Measurements from ENCODE around the gene MYPN. TPM values are rescaled to one million over a fixed set of nuclear protein-coding genes. Genes with fewer than 3 reads are reported as not detected.

MYPN gene
- polyA plus RNA-seq, 1 experiment: 9.7 TPM

DNA sequence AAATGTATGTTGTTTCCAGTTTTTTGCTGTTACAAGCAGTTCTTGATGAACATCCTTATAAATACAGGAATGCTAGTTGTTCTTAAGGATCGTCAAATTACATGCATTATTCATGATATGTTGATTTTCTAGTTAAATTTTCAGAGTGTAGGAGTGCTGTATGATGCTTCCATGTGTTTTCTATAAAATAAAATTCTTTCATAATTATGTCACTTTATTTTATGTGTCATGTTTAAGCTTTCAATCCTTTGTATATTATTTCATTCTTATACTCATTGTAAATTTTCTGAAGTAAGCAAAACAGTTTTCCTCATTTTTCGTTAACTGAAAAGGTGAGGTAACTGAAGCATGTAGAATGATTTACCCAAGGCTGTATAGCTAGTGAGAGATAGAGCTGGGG, 16.8 kb upstream of the MYPN start:
- H3K36me3 ChIP-seq (ENCODE audit: control insufficient read depth, insufficient read depth, low read length): no peaks in the 10 kb centered on the region
- TF ChIP-seq, protein P1, sequence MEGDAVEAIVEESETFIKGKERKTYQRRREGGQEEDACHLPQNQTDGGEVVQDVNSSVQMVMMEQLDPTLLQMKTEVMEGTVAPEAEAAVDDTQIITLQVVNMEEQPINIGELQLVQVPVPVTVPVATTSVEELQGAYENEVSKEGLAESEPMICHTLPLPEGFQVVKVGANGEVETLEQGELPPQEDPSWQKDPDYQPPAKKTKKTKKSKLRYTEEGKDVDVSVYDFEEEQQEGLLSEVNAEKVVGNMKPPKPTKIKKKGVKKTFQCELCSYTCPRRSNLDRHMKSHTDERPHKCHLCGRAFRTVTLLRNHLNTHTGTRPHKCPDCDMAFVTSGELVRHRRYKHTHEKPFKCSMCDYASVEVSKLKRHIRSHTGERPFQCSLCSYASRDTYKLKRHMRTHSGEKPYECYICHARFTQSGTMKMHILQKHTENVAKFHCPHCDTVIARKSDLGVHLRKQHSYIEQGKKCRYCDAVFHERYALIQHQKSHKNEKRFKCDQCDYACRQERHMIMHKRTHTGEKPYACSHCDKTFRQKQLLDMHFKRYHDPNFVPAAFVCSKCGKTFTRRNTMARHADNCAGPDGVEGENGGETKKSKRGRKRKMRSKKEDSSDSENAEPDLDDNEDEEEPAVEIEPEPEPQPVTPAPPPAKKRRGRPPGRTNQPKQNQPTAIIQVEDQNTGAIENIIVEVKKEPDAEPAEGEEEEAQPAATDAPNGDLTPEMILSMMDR (IDR thresholded peaks at IDR 0.05; ENCODE audit: insufficient read depth, low read depth, low read length): no peak
- ChIA-PET POLR2A (no interaction called here), CTCF (interaction anchor here (1.4 to 2.2 kb wide), 2 partner anchors 14 to 63 kb away, joined by 3 to 19 read pairs; no protein-coding TSS in a partner anchor)
- no peak for DNase-seq (ENCODE audit: low read depth)
- no peaks in the 10 kb centered on the region for H3K27me3 ChIP-seq (ENCODE audit: control insufficient read depth, insufficient read depth, low read length)
- H3K4me3 ChIP-seq (ENCODE audit: low read depth, low read length): no peak overlapping the region

DNA sequence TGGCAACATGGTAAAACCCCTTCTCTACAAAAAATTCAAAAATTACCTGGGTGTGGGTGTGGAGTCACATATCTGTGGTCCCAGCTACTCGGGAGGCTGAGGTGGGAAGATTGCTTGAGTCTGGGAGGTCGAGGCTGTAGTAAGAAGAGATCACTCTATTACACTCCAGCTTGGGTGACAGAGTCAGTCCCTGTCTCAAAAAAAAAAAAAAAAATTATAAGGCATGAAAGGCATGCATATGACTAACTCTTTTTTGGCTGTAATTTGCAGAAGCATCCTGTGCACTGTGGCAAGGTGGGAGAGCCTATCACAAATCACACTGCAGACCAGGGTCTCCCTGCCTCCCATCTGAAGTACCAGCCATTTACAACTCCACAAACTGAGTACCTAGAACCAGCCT, 14.1 kb upstream of the MYPN start:
- no peak overlapping the region for H3K4me3 ChIP-seq (ENCODE audit: low read depth, low read length)
- TF ChIP-seq, protein P1 (IDR thresholded peaks at IDR 0.05; ENCODE audit: insufficient read depth, low read depth, low read length): no peak
- no peaks in the 10 kb centered on the region for H3K36me3 ChIP-seq (ENCODE audit: control insufficient read depth, insufficient read depth, low read length)
- ChIA-PET CTCF (interaction anchor here (0.8 to 1.6 kb wide), 4 partner anchors 12 to 61 kb away, joined by 3 to 8 read pairs (median 3); partner anchors contain the start of gene MYPN), POLR2A (no interaction called here)
- no peaks in the 10 kb centered on the region for H3K27me3 ChIP-seq (ENCODE audit: control insufficient read depth, insufficient read depth, low read length)
- DNase-seq (ENCODE audit: low read depth): peak; percentile 46

DNA sequence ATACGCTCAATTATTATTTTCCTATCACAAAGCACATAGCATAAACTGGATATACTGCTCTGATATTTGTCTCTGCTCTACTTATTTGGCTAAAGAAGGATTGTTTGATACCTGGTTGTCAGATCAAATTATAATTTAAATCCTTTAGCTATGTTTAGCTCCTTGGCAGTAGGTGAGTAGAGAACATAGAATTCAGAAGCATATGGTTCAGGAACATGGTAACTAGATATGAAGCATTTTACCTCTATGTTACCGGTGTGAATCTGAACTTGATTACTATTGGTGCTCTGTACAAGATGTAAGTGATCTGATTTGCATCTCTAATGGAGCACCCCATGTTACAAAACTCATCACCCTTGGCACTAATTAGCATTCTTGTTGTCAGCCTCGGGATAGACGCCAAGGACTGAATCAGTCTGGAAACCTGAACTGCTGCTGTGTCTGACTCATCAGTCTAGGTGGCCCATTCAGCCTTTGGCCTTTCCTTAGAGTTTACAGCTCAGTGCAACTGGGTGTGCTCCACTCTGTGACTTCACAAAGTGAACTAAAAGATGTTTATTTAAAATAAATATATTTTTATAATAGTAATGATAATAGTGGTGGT, 12.3 kb upstream of the MYPN start:
- peak; percentile 73 for DNase-seq (ENCODE audit: low read depth)
- TF ChIP-seq, protein P1 (IDR thresholded peaks at IDR 0.05; ENCODE audit: insufficient read depth, low read depth, low read length): no peak
- Histone ChIP-seq H3K36me3 (ENCODE audit: control insufficient read depth, insufficient read depth, low read length) (no peaks in the 10 kb centered on the region), H3K27me3 (ENCODE audit: control insufficient read depth, insufficient read depth, low read length) (no peaks in the 10 kb centered on the region), H3K4me3 (ENCODE audit: low read depth, low read length) (no peak overlapping the region)
- ChIA-PET POLR2A (interaction anchor here (0.6 to 1.0 kb wide), 2 partner anchors 13 to 51 kb away, joined by 4 read pairs; no protein-coding TSS in a partner anchor), CTCF (interaction anchor here (0.8 to 1.2 kb wide), 3 partner anchors 10 to 37 kb away, joined by 3 to 4 read pairs (median 4); no protein-coding TSS in a partner anchor)

DNA sequence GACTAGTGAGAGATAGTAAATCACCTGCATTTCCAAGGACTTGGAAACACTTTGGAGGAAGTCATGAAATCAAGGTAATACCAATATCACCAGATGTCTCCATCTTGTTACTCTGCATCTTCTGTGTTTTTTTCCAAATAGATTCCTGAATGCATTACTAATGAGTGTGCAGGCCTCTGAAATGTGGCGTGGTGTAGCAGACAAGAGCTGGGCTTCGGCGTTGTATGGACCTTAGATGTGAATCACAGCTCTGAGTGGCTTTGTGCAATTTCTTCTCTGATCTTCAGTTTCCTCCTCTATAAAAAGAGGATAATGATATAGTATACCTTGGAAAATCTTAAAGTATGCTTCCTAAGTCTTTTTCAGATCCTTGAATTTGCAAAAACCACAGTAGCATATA, 9.6 kb upstream of the MYPN start:
- TF ChIP-seq, protein P1 (IDR thresholded peaks at IDR 0.05; ENCODE audit: insufficient read depth, low read depth, low read length): no peak
- CTCF ChIA-PET: interaction anchor here (0.7 to 1.5 kb wide), 2 partner anchors 9 to 56 kb away, joined by 3 to 4 read pairs; no protein-coding TSS in a partner anchor
- POLR2A ChIA-PET: no interaction called here
- DNase-seq (ENCODE audit: low read depth): peak; percentile 43
- Histone ChIP-seq H3K4me3 (ENCODE audit: low read depth, low read length) (no peak overlapping the region), H3K36me3 (ENCODE audit: control insufficient read depth, insufficient read depth, low read length) (no peaks in the 10 kb centered on the region), H3K27me3 (ENCODE audit: control insufficient read depth, insufficient read depth, low read length) (no peaks in the 10 kb centered on the region)

DNA sequence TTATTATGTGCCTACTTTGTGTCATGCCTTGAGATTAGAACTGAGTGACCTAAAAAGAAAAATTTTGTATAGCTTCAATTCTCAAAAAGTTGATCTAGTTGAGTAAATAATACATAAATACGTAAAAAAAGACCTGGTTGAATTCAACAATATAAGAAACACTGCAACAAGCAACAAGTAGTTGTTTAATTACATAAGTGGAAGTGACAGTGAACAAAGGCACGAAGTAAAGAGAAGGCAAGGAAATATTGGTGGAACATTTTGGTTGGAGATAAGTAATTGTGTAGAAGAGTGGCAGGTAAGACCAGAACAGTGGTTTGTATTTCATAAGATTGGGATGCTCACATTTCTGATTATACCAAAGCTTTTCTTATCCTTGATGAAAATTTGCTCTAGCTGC, 8.2 kb upstream of the MYPN start:
- Histone ChIP-seq H3K27me3 (ENCODE audit: control insufficient read depth, insufficient read depth, low read length) (no peaks in the 10 kb centered on the region), H3K36me3 (ENCODE audit: control insufficient read depth, insufficient read depth, low read length) (no peaks in the 10 kb centered on the region), H3K4me3 (ENCODE audit: low read depth, low read length) (no peak overlapping the region)
- TF ChIP-seq, protein P1 (IDR thresholded peaks at IDR 0.05; ENCODE audit: insufficient read depth, low read depth, low read length): no peak
- CTCF ChIA-PET: no interaction called here
- POLR2A ChIA-PET: no interaction called here
- no peak for DNase-seq (ENCODE audit: low read depth)
